Measurements from ENCODE around the gene RAB31. TPM values are rescaled to one million over a fixed set of nuclear protein-coding genes. Genes with fewer than 3 reads are reported as not detected.

The RAB31 gene
- total RNA-seq, 6 donors from 2014 or later = 40.3 to 128 (median 95.8) TPM

DNA sequence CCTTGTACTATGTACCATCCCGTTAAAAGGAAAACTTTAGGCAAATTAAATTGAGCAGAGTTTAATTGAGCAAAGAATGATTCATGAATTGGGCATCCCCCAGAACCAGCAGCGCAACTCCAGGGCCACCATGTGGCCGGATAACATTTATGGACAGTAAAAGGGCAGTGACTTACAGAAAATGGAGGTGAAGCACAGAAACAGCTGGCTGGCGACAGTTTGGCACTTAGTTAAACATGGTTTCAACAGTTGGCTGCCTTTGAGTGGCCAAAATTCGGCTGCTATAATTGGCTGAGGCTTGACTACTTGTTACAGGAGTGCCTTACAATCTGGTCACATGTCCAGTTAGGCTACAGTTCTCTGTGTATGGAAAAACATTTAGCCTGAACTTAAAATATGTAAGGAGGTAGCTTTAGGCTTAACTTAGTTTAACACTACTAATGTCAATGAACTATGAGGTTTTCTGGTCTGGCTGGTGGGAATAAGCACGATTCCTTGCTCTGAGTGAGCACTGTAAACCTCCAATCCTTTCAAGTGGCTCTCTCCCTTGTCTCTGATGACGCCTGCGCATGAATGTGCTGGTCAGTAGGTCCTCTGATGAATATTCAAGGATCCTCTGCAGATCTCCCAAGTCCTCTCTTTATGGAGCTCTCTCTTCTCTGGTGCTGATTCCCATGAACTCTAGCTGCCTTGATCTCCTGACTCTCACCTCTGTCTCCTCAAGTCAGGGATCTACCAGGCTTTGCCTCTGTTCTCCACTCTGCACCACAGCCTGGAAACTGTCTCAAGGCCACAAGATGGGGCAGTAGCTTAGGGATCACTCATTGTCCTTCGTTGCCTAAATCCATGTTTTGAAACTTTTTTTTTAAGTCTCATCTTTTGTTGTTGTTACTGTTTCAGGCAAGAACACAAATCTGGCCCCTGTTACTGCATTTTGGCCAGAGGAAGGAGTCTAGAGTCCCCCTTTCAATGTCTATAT, 24.4 kb upstream of the RAB31 start:
- Histone ChIP-seq H3K4me3 (no peak overlapping the region), H3K27ac (peak overlapping the region in 3 of 4 donors; percentile 52 to 69 (median 54)), H3K36me3 (no peaks in the 10 kb centered on the region), H3K4me1 (peaks cover 6 to 15% (median 8%) of the 10 kb centered on the region in 4 donors), H3K27me3 (no peaks in the 10 kb centered on the region), H3K9me3 (no peaks in the 10 kb centered on the region)
- 67 to 71% methylated on average over 9 of the region's 9 CpGs for WGBS, 2 donors
- peak; percentile 23 to 86 for ATAC-seq (ENCODE audit: low FRiP score in 2 of 2)
- peak in 1 of 2 donors; percentile 46 for DNase-seq
- TF ChIP-seq, protein P1, sequence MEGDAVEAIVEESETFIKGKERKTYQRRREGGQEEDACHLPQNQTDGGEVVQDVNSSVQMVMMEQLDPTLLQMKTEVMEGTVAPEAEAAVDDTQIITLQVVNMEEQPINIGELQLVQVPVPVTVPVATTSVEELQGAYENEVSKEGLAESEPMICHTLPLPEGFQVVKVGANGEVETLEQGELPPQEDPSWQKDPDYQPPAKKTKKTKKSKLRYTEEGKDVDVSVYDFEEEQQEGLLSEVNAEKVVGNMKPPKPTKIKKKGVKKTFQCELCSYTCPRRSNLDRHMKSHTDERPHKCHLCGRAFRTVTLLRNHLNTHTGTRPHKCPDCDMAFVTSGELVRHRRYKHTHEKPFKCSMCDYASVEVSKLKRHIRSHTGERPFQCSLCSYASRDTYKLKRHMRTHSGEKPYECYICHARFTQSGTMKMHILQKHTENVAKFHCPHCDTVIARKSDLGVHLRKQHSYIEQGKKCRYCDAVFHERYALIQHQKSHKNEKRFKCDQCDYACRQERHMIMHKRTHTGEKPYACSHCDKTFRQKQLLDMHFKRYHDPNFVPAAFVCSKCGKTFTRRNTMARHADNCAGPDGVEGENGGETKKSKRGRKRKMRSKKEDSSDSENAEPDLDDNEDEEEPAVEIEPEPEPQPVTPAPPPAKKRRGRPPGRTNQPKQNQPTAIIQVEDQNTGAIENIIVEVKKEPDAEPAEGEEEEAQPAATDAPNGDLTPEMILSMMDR (IDR thresholded peaks at IDR 0.05) = peak in 3 of 6 experiments; percentile 14 to 47 (median 26)
- TF ChIP-seq POLR2AphosphoS5 (IDR thresholded peaks at IDR 0.05) (peak in 1 of 2 donors; percentile 45), POLR2A (IDR thresholded peaks at IDR 0.05) (no peak), EP300 (IDR thresholded peaks at IDR 0.05) (no peak)

- Histone ChIP-seq H3K9me3 (no peaks in the 10 kb centered on the region), H3K4me3 (no peak overlapping the region), H3K4me1 (peaks cover 6 to 15% (median 8%) of the 10 kb centered on the region in 4 donors), H3K27ac (peak overlapping the region; percentile 41 to 69 (median 53)), H3K36me3 (no peaks in the 10 kb centered on the region), H3K27me3 (no peaks in the 10 kb centered on the region)
- WGBS, 2 donors = 48 to 49% methylated on average over 9 of the region's 9 CpGs
- DNase-seq = no peak
- no peak for TF ChIP-seq POLR2A (IDR thresholded peaks at IDR 0.05)
- peak in 1 of 2 donors; percentile 5 for TF ChIP-seq POLR2AphosphoS5 (IDR thresholded peaks at IDR 0.05)
- ATAC-seq (ENCODE audit: low FRiP score in 2 of 2) = peak; percentile 74 to 82
Measured at GRCh38 chr18:9684881-9685614, 23.1 kb upstream of the RAB31 start.

- 70 to 76% methylated on average over 4 of the region's 4 CpGs for WGBS, 2 donors
- Histone ChIP-seq H3K27me3 (no peaks in the 10 kb centered on the region), H3K4me1 (peaks cover 6 to 15% (median 8%) of the 10 kb centered on the region in 4 donors), H3K9me3 (no peaks in the 10 kb centered on the region), H3K36me3 (no peaks in the 10 kb centered on the region), H3K4me3 (no peak overlapping the region), H3K27ac (peak overlapping the region; percentile 3 to 69 (median 53))
- no peak for TF ChIP-seq EP300 (IDR thresholded peaks at IDR 0.05)
- TF ChIP-seq, protein P1 (IDR thresholded peaks at IDR 0.05) = no peak
- no peak for TF ChIP-seq POLR2A (IDR thresholded peaks at IDR 0.05)
- TF ChIP-seq POLR2AphosphoS5 (IDR thresholded peaks at IDR 0.05) = no peak
- no peak for ATAC-seq (ENCODE audit: low FRiP score in 2 of 2)
- DNase-seq = no peak
Measured at GRCh38 chr18:9685615-9685890, 22.5 kb upstream of the RAB31 start.

GRCh38 chr18:9688036-9688741, 19.9 kb upstream of the RAB31 start:
- Histone ChIP-seq H3K4me3 (no peak overlapping the region), H3K4me1 (peaks cover 6 to 15% (median 8%) of the 10 kb centered on the region in 4 donors), H3K27me3 (no peaks in the 10 kb centered on the region), H3K9me3 (no peaks in the 10 kb centered on the region), H3K36me3 (no peaks in the 10 kb centered on the region), H3K27ac (no peak overlapping the region)
- no peak for DNase-seq
- TF ChIP-seq EP300 (IDR thresholded peaks at IDR 0.05) (no peak), POLR2AphosphoS5 (IDR thresholded peaks at IDR 0.05) (no peak), POLR2A (IDR thresholded peaks at IDR 0.05) (no peak)
- TF ChIP-seq, protein P1 (IDR thresholded peaks at IDR 0.05) = no peak
- ATAC-seq (ENCODE audit: low FRiP score in 2 of 2) = no peak
- 80 to 81% methylated on average over 19 of the region's 19 CpGs for WGBS, 2 donors

Measured in upper lobe of left lung (tissue), 6 donors.